OCI-M1 (cell line): Measurements from ENCODE around the gene AGRN.

Source experiments
- DNase-seq: peaks from one replicate; lab custom pipeline; 2025; lab: John Stamatoyannopoulos, UW

AGRN gene

GRCh38 chr1:1081311-1082238 is 61.7 kb downstream of the AGRN start:
- no peak for DNase-seq

GRCh38 chr1:1082239-1082775 is 62.4 kb downstream of the AGRN start:
- no peak for DNase-seq

DNA sequence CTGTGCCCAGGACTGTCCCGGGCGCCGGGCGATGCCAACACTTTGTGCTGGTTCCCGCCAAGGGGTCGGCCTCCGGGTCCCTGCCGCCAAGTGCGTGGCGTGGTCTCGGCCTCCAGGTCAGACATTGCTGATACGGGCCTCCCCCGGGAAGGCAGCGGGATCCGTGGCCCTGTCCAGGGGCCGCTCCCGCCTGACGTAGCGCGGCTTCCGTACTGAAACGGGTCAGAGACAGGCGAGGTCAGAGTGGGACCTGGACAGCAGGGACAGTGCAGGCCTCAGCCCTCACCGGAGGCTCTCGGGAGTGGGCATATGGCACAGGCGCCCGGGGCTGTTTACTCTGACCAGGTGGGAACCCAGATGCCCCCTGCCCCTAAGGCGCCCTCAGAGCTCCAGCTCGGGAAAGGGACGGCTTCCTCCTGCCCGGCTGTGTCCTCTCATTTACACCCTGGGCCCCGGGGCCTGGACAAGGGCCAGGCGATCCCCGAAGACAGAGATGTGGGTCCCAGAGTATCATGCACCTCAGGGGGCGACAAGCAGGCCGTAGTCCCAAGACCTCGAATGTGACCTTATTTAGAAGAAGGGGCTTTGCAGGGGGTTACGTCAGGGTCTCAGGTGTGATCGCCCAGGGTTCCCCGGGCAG is 63.0 kb downstream of the AGRN start:
- DNase-seq, result no peak

GRCh38 chr1:1083416-1084371 is 63.8 kb downstream of the AGRN start:
- DNase-seq, result no peak

DNA sequence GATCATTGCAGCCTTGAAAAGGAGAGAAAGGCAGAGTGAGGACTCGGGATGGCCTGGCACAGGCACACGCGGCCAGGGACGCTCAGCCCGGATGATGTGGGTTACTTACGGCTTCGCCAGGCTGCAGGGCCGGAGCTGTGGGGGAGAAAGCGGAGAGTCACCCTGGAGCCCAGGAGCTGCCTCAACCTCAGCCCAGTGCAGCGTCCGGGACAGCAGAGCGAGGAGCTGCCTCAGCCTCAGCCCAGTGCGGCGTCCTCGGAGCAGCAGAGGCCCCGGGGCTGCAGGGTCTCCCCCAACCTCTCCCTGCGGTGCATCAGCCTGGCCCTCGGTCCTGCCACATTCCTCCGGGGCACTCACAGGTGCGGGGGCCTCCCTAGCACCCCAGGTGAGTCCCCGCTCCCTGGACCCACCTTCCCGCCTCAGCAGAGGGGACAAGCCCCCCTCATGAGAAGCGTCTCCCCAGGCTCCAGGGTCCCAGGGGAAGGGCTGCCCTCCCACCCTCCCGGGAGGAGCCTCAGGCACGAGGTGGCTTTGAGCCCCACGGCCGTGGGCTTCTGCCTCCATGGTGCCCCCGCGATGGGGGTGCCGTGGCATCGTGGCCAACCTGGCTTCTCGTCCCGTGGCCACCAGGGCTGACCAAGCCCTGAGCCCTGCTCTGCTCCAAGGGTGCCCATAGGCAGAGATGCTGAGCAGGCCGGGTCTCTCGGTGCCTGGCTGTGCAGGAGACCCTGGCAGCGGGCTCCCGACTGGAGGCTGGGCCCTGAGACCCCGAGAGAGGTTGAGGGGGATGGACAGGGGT is 64.7 kb downstream of the AGRN start:
- DNase-seq, result no peak

DNA sequence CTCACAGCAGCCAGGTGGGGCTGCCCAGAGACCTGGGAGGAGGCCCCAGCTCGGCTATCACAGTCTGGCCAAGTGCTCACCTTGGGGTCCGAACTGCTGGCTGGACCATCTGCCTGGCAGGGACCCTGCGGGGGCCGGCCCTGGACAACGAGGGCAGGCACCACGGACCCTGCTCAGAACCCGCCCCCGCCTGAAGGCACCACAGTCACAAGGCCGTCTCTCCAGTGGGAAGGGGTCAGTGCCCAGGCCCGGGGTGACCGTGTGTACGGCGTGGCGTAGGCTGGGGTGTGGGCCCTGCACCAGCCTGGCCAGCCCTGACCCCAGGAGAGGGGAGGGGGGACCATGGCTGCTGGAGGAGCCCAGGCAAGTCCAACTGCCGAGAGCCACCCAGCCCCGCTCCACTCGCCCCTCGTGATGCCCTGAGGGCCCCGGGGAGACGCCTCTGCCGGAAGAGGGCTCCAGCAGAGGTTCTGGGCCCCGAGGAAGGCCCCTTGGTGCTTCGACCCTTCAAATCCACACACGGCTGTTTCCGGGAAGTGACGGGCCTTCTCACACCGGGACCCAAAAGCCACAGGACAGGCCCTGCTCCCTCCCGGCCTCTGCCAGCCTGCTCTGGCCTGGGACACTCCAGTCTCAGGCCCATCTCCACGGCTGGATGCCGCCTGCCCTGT is 65.4 kb downstream of the AGRN start:
- DNase-seq, result no peak

DNA sequence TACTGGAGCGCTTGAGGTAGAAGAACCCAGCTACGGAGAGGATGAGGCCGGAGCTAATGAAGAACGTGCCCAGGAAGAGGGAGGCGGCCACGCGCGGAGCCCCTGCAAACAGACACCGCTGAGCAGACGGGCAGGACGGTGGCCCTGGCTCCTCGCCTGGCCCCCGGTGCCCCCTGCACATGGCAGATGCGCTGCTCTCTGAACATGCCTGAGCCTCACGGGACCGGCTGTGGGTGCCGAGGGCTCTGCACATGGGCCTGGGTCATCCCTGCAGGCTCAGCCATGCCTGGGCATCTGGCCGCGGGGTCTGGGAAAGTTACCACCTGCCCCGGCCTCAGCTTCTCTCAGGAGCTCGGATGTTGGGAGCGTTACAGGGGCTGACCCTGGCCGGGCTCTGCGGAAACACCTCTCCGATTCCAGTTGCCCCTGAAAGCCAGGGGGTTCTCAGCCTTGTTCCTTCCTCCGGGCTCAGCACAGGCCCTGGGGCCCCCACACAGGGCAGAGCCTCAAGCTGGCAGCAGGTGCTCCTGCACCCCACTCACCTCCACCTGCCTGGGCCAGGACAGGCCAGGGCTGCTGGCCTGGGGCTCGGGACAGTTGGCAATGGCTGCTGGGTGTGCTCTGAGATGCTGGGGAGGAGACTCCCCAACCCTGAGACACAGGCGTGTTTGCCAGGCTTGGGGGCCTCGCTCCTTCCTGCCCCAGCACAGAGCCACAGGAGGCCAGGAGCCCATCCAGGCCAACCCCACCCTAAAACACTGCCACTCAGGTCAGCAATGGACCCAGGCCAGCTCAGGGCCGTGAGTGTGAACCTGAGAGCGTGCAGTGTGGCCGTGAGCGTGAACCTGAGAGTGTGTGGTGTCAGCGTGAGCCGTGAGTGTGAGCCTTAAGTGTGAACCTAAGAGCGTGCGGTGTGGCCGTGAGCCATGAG is 66.3 kb downstream of the AGRN start:
- DNase-seq, result no peak

GRCh38 chr1:1086911-1087341 is 67.0 kb downstream of the AGRN start:
- no peak for DNase-seq

DNA sequence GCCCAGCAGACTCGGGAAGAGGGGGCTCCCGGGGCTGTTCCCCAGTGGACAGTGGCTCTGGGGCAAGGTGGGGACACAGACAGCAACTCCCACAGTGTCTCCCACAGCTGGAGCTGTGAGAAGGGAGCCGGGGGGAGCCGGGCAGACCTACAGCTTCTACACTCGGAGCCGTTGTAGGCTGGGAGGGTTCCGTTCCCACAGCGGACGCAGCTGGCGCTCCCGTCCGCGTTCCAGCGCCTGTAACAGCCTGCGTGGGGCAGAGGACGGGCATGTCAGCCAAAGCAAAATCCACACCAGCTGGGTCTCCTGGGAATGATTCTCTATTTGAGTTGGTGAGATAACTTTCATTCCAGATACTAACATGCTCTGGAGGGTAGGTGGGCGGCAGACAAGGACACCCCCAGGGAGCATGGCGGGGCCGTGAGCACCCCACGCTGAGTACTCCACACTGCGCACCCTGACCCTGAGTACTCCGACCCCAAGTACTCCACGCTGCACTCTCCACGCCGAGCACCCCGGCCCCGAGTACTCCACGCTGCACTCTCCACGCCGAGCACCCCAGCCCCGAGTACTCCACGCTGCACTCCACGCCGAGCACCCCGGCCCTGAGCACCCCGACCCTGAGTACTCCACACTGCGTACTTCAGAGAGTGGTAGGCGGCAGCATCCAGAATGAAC is 67.6 kb downstream of the AGRN start:
- no peak for DNase-seq

DNA sequence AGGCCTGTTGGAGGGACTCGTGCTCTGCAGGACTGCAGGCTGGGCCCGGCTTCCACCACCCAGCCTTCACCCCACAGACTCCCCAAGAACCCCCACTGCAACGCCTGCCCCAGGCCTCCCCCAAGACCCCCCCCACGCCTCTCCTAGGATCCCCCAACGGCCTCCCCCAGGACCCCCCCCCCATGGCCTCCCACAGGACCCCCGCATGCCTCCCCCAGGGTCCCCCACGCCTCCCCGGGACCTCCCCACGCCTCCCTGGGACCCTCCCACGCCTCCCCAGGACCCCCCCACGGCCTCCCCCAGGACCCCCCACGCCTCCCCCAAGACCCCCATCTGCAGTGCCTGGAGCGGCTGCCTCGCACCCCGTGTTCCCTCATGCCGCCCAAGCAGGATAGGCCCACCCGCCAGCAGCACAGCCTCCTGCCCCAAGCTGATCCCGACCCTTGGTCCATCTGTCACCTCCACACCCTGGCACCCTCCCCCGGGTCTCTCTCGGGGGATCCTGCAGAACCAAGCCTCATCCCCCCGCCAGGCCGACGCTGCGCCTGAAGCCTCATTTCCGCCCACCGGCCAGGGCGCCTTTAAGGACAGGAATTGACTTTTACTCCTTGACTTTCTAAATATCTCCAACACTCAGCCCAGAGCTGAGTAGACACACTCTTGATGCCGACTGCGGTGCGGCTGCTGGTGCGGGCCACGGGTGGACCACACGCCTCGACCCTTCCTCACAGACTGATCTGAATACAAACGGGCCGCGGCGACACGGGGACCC is 68.3 kb downstream of the AGRN start:
- DNase-seq, result no peak

- no peak for DNase-seq
These were observed 69.1 kb downstream of the AGRN start for GRCh38 chr1:1088801-1089680.

- DNase-seq, result no peak
These were observed 70.0 kb downstream of the AGRN start for GRCh38 chr1:1089731-1090423.

DNA sequence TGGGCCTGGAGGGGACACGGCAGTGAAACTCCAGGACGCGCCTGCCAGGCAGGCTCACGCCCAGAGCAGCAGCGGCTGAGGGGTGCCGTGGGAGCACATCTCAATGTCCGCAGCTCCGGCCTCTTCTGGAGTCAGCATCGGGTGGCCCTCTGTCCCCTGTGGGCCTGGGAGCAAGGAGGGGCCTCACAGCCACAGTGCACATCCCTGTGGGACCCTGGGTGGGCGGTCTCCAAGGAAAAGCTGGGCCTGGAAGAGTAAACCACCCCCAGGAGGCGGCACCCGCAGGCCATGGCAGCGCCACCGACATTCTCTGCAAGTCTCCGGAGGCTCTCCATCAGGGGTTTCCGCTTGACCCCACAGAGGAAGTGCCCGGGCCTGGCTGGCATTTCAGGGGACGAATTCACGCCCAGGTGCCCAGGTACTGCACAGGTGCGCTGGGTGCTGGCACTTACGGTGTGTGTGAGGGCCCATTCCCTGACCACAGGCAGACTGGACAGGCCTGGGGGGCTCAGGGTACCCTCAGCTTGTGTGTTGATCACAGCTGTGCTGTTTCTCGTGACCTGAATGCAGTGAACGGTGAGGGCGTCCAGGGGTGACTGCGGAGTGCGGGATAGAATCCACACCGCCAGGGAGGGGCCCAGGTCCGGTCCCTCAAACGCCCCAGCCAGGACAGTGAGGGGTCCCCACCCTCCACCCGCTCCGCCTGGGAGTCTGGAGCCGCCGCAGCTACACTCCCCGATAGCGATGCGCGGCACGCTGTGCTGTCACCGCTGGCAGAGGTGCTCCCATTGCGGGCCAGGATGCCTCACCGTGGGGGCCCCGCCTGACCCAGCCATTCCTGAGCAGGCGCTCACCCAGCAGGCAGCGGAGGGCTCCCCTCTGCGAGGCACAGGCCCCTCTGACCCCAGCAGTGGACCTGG is 70.8 kb downstream of the AGRN start:
- no peak for DNase-seq

GRCh38 chr1:1091344-1092148 is 71.6 kb downstream of the AGRN start:
- DNase-seq, result no peak
